Liver (tissue), 3 donors: ENCODE data around the gene PRKN.

Source experiments
- EGR1 ChIP-seq, 2 donors: IDR thresholded peaks; 2 replicates each; pipeline ENCODE4 v1.6.1; 2016 to 2018; ENCODE audit warnings: antibody characterized with exemption in 2 of 2, low read depth in 2 of 2
- FOXA1 ChIP-seq: IDR thresholded peaks from 2 replicates; pipeline ENCODE4 v1.6.1; 2016; ENCODE audit warnings: antibody characterized with exemption
- JUND ChIP-seq, 2 donors: IDR thresholded peaks; 2 replicates each; pipeline ENCODE4 v1.6.1; 2016; ENCODE audit warnings: antibody characterized with exemption in 2 of 2
- NR2F2 ChIP-seq: IDR thresholded peaks from 2 replicates; pipeline ENCODE4 v1.6.1; 2016; ENCODE audit warnings: antibody characterized with exemption
- RAD21 ChIP-seq, 2 donors: IDR thresholded peaks; 2 replicates each; pipeline ENCODE4 v1.6.1; 2016; ENCODE audit warnings: antibody characterized with exemption in 2 of 2, mild to moderate bottlenecking in 2 of 2
- SP1 ChIP-seq: IDR thresholded peaks from 2 replicates; pipeline ENCODE4 v1.6.1; 2018; ENCODE audit warnings: antibody characterized with exemption, mild to moderate bottlenecking
- YY1 ChIP-seq: IDR thresholded peaks from 2 replicates; pipeline ENCODE4 v1.6.1; 2016; ENCODE audit warnings: antibody characterized with exemption, mild to moderate bottlenecking
- TF ChIP-seq, protein P1 (sequence below): fragments of 150-350 bp; IDR thresholded peaks from 2 replicates; pipeline ENCODE4 v1.5.1; 2017; ENCODE audit warnings: improper control_type of control experiment, low read depth, low read length; ENCODE audit not compliant: missing input control
- donor health status: healthy.
- donor health status: healthy.

DNA sequence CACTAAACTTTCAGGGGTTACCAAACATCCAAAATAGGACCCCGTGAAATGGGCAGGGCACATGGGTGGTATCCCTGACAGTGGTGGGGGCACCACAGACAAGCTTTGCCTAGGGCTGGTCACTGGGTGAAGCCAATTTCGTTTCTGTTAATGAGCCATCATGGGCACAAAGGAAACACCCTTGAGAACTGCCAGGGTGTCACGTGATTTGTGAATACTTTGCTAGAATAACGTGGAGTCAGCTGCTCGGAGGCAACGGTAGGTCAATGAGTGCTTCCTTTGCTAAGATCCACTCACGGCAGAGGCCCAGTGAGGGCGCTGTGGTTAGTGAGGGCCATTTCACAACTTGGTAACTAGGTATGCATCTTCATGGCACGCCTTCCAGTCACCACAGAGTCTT, 1366.0 kb downstream of the PRKN start:
- TF ChIP-seq RAD21 (IDR thresholded peaks at IDR 0.05), result no peak
- TF ChIP-seq EGR1 (IDR thresholded peaks at IDR 0.05; ENCODE audit: low read depth in 2 of 2), result no peak
- TF ChIP-seq, protein P1, sequence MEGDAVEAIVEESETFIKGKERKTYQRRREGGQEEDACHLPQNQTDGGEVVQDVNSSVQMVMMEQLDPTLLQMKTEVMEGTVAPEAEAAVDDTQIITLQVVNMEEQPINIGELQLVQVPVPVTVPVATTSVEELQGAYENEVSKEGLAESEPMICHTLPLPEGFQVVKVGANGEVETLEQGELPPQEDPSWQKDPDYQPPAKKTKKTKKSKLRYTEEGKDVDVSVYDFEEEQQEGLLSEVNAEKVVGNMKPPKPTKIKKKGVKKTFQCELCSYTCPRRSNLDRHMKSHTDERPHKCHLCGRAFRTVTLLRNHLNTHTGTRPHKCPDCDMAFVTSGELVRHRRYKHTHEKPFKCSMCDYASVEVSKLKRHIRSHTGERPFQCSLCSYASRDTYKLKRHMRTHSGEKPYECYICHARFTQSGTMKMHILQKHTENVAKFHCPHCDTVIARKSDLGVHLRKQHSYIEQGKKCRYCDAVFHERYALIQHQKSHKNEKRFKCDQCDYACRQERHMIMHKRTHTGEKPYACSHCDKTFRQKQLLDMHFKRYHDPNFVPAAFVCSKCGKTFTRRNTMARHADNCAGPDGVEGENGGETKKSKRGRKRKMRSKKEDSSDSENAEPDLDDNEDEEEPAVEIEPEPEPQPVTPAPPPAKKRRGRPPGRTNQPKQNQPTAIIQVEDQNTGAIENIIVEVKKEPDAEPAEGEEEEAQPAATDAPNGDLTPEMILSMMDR, result no peak
- TF ChIP-seq YY1, result no peak
- TF ChIP-seq SP1, result no peak
- TF ChIP-seq NR2F2, result no peak
- TF ChIP-seq JUND (IDR thresholded peaks at IDR 0.05), result no peak
- TF ChIP-seq FOXA1, result no peak
